ENCODE measurements around the gene MAB21L4.

- TF ChIP-seq CTCF (IDR thresholded peaks at IDR 0.05), result no peak
- no peak for TF ChIP-seq SMC3 (IDR thresholded peaks at IDR 0.05; ENCODE audit: low read depth, low read length)
- TF ChIP-seq EP300 (IDR thresholded peaks at IDR 0.05; ENCODE audit: borderline replicate concordance in 1 of 2, low read depth in 1 of 2, low read length in 1 of 2), result no peak
- TF ChIP-seq NRF1 (IDR thresholded peaks at IDR 0.05; ENCODE audit: low read depth, low read length), result no peak
- no peak for TF ChIP-seq MAX (IDR thresholded peaks at IDR 0.05; ENCODE audit: low read depth)
- TF ChIP-seq NFIC (IDR thresholded peaks at IDR 0.05; ENCODE audit: borderline replicate concordance), result no peak
- TF ChIP-seq TCF12 (IDR thresholded peaks at IDR 0.05), result no peak
- TF ChIP-seq RFX5 (IDR thresholded peaks at IDR 0.05; ENCODE audit: low read length), result no peak
- no peak for TF ChIP-seq POLR2AphosphoS5 (IDR thresholded peaks at IDR 0.05; ENCODE audit: low read depth, low read length)
- TF ChIP-seq TAF1 (IDR thresholded peaks at IDR 0.05; ENCODE audit: borderline replicate concordance, low read depth, low read length), result no peak
- TF ChIP-seq CHD2 (IDR thresholded peaks at IDR 0.05; ENCODE audit: low read length, partially characterized antibody), result no peak
- TF ChIP-seq RCOR1 (IDR thresholded peaks at IDR 0.05; ENCODE audit: low read length), result no peak
- TF ChIP-seq SIN3A (IDR thresholded peaks at IDR 0.05; ENCODE audit: borderline replicate concordance, low read depth, low read length), result no peak
These were observed 59.0 kb downstream of the MAB21L4 start for GRCh38 chr2:240836781-240837467.
